Erythroblast (primary cell): ENCODE measurements around the gene ZNF182.
"Not testable (repeated sequence)": the region's sequence is repeated elsewhere in the genome, so short reads cannot be mapped to it uniquely, and the experiment has no call there.

Source experiments
- DNase-seq, 2 experiments: peaks; one replicate each; lab custom pipeline; 2025; lab: John Stamatoyannopoulos, UW
- GATA1 ChIP-seq: IDR thresholded peaks from 2 replicates; pipeline ENCODE4 v1.6.1; 2011; ENCODE audit warnings: low read depth, mild to moderate bottlenecking, control low read depth, low read length, moderate library complexity
- POLR2A ChIP-seq: IDR thresholded peaks from 2 replicates; pipeline ENCODE4 v1.6.1; 2011; ENCODE audit warnings: mild to moderate bottlenecking, low read length

ZNF182 gene

DNA sequence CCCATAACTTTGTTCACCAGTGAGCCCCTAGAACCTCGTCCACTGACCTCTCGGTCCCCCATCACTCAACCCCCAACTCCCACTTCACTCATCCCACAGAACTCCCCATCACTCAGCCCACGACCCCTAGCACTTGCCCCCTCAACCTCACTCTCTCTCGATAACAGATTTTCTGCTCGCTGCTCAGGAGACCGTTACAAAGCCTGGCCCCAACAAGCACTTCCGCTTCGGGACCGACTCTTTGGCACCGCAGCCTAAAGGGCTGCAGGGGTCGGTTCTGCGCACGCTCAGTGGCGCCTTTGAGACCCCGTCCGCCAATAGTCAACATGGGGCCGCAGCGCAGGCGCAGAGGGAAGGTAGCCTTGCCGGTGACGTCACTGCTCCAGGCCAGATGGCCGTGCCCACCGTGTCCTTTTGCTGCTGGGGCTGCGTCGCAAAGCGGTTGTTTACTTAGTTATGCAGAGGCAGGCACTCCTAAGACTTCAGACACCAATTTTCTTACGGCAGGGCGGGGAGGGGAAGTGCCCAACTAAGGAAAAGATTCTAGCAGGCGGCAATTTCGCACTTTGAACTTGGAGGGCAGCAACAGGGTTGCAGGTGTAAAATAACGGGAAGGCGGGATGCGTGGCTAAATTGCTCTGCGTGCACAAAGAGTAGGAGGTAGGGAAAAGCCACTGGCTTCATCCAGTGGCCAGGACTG, at the start of gene ZNF182:
ZNF182 (minus strand) TSS at position 232 of the 700 bp plus-strand sequence. CDS start 1,380 bp downstream, outside the sequence.
- peak; percentile 95 for DNase-seq
- no peak for TF ChIP-seq GATA1
- peak; percentile 82 for TF ChIP-seq POLR2A

DNA sequence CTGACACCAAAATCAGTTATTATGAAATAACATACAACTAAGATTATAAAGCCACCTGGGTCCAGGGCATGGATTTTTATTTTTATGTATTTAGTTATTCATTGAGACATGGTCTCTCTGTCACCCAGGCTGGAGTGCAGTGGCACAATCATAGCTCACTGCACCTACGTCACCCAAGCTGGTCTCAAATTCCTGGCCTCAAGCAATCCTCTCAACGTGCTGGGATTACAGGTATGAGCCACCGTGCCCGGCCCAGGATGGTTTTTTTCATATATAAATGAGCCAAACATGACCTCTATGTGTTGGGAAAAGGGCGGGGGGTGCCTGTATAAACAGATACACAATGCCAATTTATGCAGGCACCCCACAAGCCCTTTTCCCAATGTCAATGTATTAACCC, 43.1 kb upstream of the ZNF182 start:
- TF ChIP-seq POLR2A: no peak
- no peak for TF ChIP-seq GATA1
- DNase-seq: no peak

DNA sequence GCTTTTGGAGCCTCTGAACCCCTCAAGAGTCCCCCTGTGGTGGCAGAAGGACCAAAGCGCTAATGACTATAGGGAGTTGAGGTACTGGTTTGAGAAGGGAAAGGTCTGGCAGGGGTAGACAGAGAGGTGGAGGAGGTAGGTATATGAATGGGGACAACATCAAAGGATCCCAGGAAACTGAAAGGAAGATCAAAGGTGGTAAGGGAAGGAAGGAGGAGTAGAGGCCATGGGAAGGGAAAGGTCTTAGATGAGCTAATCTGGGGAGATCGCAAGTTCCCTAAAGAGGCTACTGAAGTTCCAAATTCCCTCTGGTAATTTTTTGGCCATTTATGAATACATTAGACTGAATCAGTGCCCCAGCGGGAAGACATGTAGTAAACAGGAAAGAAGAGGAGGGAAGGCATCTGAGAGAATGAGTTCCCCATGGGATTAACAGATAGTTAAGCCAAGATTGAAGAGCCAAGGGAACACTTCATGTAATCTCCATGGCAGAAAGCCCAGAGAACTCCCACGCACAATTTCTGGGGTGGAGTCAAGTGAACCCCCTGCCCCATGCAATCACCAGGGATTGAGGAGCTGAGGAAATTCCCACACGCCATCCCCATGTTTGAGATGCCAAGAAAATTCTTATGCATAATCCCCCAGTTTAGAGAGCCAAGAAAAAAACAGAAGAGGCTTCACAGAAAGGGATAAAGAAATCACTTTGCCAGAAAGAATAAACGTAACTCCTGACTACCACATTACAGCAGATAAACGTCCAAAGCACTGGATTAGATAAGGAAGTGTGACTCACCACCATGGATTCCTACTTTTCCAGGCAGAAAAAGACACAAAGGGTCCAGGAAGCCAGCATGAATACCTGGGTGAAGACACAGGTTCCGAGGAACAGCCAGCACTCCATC, 41.9 kb upstream of the ZNF182 start:
- DNase-seq: no peak
- no peak for TF ChIP-seq GATA1
- no peak for TF ChIP-seq POLR2A

DNA sequence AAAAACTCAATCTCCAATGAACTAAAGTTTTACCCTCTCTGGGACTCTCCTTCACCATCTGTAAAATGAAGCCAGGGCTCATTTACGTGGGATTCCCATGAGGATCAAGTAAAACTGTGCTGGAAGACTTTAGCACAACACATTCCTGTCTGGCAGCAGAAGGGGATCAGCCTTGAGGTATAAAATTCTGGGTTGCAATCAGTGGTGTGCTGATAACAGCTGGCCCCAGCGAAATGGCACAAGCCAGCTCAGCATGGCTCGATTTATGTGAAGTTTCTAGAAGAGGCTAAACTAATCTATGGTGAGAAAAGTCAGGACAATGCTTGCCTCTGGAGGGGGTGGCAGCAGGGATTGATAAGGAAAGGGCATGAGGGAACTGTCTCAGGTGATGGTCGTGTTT, 39.3 kb upstream of the ZNF182 start:
- no peak for DNase-seq
- no peak for TF ChIP-seq POLR2A
- no peak for TF ChIP-seq GATA1

DNA sequence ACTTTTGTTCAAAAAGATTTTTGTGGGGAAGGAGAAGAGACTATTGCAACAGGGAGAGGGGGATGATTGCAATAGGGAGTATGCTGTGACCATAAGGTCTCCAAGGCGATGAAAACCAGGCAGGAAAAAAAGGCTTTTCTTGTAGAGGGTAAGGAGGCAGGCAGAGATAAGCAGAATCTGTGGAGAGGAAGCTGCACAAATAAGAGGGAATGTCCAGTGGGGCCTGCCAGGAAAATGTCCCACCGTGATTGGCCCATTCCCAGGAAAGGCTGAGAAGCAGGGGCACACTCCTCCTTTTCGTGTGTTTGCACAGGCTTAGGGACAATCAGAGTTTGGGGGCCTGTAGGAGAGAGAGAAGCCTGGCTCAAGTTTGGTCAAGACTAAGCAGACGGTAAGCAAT, 32.1 kb upstream of the ZNF182 start:
- DNase-seq: no peak
- no peak for TF ChIP-seq POLR2A
- no peak for TF ChIP-seq GATA1

GRCh38 chrX:48030641-48031173, 26.9 kb upstream of the ZNF182 start:
- DNase-seq: not testable (repeated sequence)

GRCh38 chrX:48030237-48030636, 26.4 kb upstream of the ZNF182 start:
- no peak for DNase-seq
- TF ChIP-seq POLR2A (no peak), GATA1 (no peak)

DNA sequence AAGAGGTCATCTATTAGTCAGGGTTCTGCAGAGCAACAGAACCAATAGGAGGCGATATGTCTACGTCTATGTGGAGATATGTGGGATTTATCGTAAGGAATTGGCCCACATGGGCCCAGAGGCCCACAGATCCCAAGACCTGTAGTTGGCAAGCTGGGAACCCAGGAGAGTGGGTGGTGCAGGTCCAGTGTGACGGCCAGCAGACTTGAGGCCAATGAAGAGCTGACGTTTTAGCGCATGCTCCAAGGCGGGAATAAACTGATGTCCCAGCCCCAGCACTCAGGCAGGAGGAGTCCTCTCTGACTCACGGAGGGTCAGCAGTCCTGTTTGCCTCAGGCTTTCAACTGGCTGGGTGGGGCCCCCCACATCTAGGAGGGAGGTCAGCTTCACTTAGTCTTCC, 24.3 kb upstream of the ZNF182 start:
- no peak for DNase-seq
- TF ChIP-seq POLR2A (no peak), GATA1 (no peak)

GRCh38 chrX:48027545-48027944, 23.8 kb upstream of the ZNF182 start:
- not testable (repeated sequence) for DNase-seq

GRCh38 chrX:48025561-48025960, 21.8 kb upstream of the ZNF182 start:
- peak; percentile 63 to 77 for DNase-seq
- TF ChIP-seq GATA1 (no peak), POLR2A (no peak)

- no peak for DNase-seq
- TF ChIP-seq POLR2A (no peak), GATA1 (no peak)
Observed at GRCh38 chrX:48022738-48023137, 18.9 kb upstream of the ZNF182 start.

GRCh38 chrX:48022100-48022499, 18.3 kb upstream of the ZNF182 start:
- no peak for DNase-seq
- no peak for TF ChIP-seq GATA1
- TF ChIP-seq POLR2A: no peak

GRCh38 chrX:48021026-48021900, 17.5 kb upstream of the ZNF182 start:
- TF ChIP-seq POLR2A (no peak), GATA1 (no peak)
- peak; percentile 88 to 89 for DNase-seq

- DNase-seq: not testable (repeated sequence)
Observed at GRCh38 chrX:48020472-48020871, 16.7 kb upstream of the ZNF182 start.

- DNase-seq: not testable (repeated sequence)
Observed at GRCh38 chrX:48019892-48020291, 16.1 kb upstream of the ZNF182 start.

DNA sequence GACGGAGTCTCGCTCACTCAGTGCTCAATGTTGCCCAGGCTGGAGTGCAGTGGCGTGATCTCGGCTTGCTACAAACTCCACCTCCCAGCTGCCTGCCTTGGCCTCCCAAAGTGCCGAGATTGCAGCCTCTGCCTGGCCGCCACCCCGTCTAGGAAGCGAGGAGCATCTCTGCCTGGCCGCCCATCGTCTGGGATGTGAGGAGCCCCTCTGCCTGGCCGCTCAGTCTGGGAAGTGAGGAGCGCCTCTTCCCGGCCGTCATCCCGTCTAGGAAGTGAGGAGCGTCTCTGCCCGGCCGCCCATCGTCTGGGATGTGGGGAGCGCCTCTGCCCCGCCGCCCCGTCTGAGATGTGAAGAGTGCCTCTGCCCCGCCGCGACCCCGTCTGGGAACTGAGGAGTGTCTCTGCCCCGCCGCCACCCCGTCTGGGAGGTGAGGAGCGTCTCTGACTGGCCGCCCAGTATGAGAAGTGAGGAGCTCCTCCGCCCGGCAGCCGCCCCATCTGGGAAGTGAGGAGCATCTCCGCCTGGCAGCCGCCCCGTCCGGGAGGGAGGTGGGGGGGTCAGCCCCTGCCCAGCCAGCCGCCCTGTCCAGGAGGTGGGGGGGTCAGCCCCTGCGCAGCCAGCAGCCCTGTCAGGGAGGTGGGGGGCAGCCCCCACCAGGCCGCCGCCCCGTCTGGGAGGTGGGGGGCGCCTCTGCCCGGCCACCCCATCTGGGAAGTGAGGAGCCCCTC, 13.0 kb upstream of the ZNF182 start:
- not testable (repeated sequence) for DNase-seq

- not testable (repeated sequence) for DNase-seq
Observed at GRCh38 chrX:48009445-48009960, 5.7 kb upstream of the ZNF182 start.

DNA sequence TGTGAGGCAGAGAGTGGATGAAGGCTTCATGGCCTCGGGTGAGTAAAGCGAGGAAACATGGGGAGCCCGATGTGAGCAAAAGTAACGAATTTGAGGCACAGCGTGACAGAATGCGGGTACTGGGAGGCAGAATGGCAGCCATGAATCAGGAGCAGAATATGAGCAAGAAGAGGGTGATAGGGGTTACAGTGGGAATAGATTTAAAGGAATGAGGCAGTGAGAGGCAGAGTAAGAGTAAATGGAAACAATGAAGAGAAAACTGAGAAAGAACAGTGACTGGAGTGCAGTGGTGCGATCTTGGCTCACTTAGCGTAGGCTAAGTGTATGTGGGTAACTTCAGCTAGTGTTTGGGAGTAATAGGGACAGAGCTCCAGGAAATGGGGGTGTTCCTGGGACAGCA, 2.9 kb upstream of the ZNF182 start, which contains the start of gene SPACA5:
SPACA5 (plus strand) TSS at position 301 of the 400 bp plus-strand sequence. CDS start 815 bp downstream, outside the sequence.
- DNase-seq: not testable (repeated sequence)
